HepG2 (cell line): ENCODE data around the gene BASP1. TPM values are rescaled to one million over a fixed set of nuclear protein-coding genes. Genes with fewer than 3 reads are reported as not detected.

Experiments used
- ATAC-seq: fragments of 200-7000 bp; cut with Tn5 transposase; 3 replicates; pipeline ENCODE4 v1.9.1; 2020; ENCODE audit warnings: mild to moderate bottlenecking, moderate library complexity
- BruUV-seq: library from RNA; stranded (reverse); fragments of 400-500 nt; replicated peaks from 2 replicates; lab custom pipeline; 2021; lab: Mats Ljungman, UMichigan
- CTCF ChIA-PET: fragments of 300-600 bp; formaldehyde crosslinking; extraction: SDS; loops from one replicate; lab custom pipeline; 2021; ENCODE audit warnings: low total read pairs, inconsistent platforms, low intra/inter-chr PET ratio; lab: Yijun Ruan, JAX
- POLR2A ChIA-PET: fragments of 350-600 bp; sonication (Branson Sonifier 250); formaldehyde crosslinking; loops from one replicate; lab custom pipeline; 2020; ENCODE audit warnings: antibody characterized with exemption, inconsistent platforms; lab: Yijun Ruan, JAX
- DNase-seq: peaks from one replicate; pipeline ENCODE4 v3.0.0-alpha.2; 2015; ENCODE audit warnings: low spot score
- FAIRE-seq: peaks from 3 replicates; lab custom pipeline; 2011; peaks lifted over from hg19 to GRCh38; lab: Jason Lieb, UNC
- H2AFZ ChIP-seq: one replicate; pipeline ENCODE4 v1.6.1; 2011; ENCODE audit warnings: low read length, inconsistent platforms
- H3K27ac ChIP-seq: fragments of 300-600 bp; 3 replicates; pipeline ENCODE4 v1.8.0; 2011; ENCODE audit warnings: mixed run types, mild to moderate bottlenecking, mixed read lengths, low read length, inconsistent platforms; ENCODE audit not compliant: insufficient read depth; ENCODE audit errors: extremely low read length
- H3K27me3 ChIP-seq, 2 experiments: fragments of 200-600 bp in 1 of 2; 2 replicates in 1 of 2; 3 replicates in 1 of 2; pipeline versions ENCODE4 v1.6.0 to v1.8.0; 2011; ENCODE audit warnings: low read length in 2 of 2, mild to moderate bottlenecking in 2 of 2, moderate library complexity in 2 of 2, inconsistent platforms in 1 of 2; ENCODE audit not compliant: insufficient read depth in 2 of 2, control insufficient read depth in 1 of 2
- H3K36me3 ChIP-seq, 2 experiments: fragments of 200-600 bp in 1 of 2; replicated peaks in 1 of 2; 2 replicates in 1 of 2; 3 replicates in 1 of 2; pipeline versions ENCODE4 v1.5.1 to v1.8.0; 2011; ENCODE audit warnings: low read length in 2 of 2, inconsistent platforms in 1 of 2; ENCODE audit not compliant: insufficient read depth in 2 of 2, control insufficient read depth in 1 of 2
- H3K4me1 ChIP-seq: 2 replicates; pipeline ENCODE4 v1.5.1; 2012; ENCODE audit warnings: low read length, inconsistent platforms; ENCODE audit not compliant: insufficient read depth
- H3K4me2 ChIP-seq: 2 replicates; pipeline ENCODE4 v1.6.0; 2011; ENCODE audit warnings: low read depth, low read length, inconsistent platforms
- H3K4me3 ChIP-seq, 3 experiments: fragments of 200-600 bp in 1 of 3; sonication (generic), shearing (Covaris generic) in 1 of 3; replicated peaks in 1 of 3; 2 replicates each; pipeline ENCODE4 v1.5.1; 2011 to 2016; ENCODE audit warnings: low read length in 3 of 3, inconsistent platforms in 2 of 3, low read depth in 2 of 3, mild to moderate bottlenecking in 2 of 3, control low read depth in 1 of 3, mixed read lengths in 1 of 3; ENCODE audit not compliant: insufficient read depth in 1 of 3
- H3K79me2 ChIP-seq: one replicate; pipeline ENCODE4 v1.6.1; 2011; ENCODE audit warnings: low read length, inconsistent platforms; ENCODE audit not compliant: insufficient read depth
- H3K9ac ChIP-seq: 2 replicates; pipeline ENCODE4 v1.6.0; 2011; ENCODE audit warnings: mild to moderate bottlenecking, low read depth, low read length, inconsistent platforms; ENCODE audit not compliant: insufficient read depth
- H3K9me3 ChIP-seq: 2 replicates; pipeline ENCODE4 v1.5.1; 2012; ENCODE audit warnings: mild to moderate bottlenecking, low read length
- H4K20me1 ChIP-seq: 2 replicates; pipeline ENCODE4 v1.6.0; 2011; ENCODE audit warnings: inconsistent platforms, mild to moderate bottlenecking, low read length, moderate library complexity; ENCODE audit not compliant: insufficient read depth
- CENPT ChIP-seq: sonication (generic); formaldehyde crosslinking; IDR thresholded peaks from 2 replicates; pipeline ENCODE4 v1.8.0; 2022; ENCODE audit warnings: low read depth, mild to moderate bottlenecking, moderate library complexity, missing genetic modification reagents
- MAFF ChIP-seq: IDR thresholded peaks from 2 replicates; pipeline ENCODE4 v1.6.1; 2011; ENCODE audit warnings: low read depth, low read length, improper control_type of control experiment
- MAFK ChIP-seq, 2 experiments: IDR thresholded peaks in 1 of 2; conservative IDR thresholded peaks in 1 of 2; 2 replicates each; pipeline ENCODE4 v1.6.1; 2011; ENCODE audit warnings: improper control_type of control experiment in 2 of 2, low read length in 2 of 2
- PAXIP1 ChIP-seq: sonication (generic); formaldehyde crosslinking; conservative IDR thresholded peaks from 2 replicates; pipeline ENCODE4 v1.4.0; 2020; ENCODE audit warnings: mild to moderate bottlenecking, missing genetic modification reagents, moderate library complexity
- RELA ChIP-seq: sonication (generic); formaldehyde crosslinking; IDR thresholded peaks from 2 replicates; pipeline ENCODE4 v1.4.0; 2020; ENCODE audit warnings: missing genetic modification reagents
- ZBTB2 ChIP-seq: sonication (generic); formaldehyde crosslinking; IDR thresholded peaks from 2 replicates; pipeline ENCODE4 v1.8.0; 2022; ENCODE audit warnings: low read depth, missing genetic modification reagents
- ZNF709 ChIP-seq: sonication (generic); formaldehyde crosslinking; IDR thresholded peaks from 2 replicates; pipeline ENCODE4 v1.5.0; 2020; ENCODE audit warnings: mild to moderate bottlenecking, missing genetic modification reagents
- ZSCAN12 ChIP-seq: sonication (generic); formaldehyde crosslinking; IDR thresholded peaks from 2 replicates; pipeline ENCODE4 v1.9.0; 2021; ENCODE audit warnings: mild to moderate bottlenecking, missing genetic modification reagents
- ZSCAN20 ChIP-seq: sonication (generic); formaldehyde crosslinking; IDR thresholded peaks from 2 replicates; pipeline ENCODE4 v1.4.0; 2020; ENCODE audit warnings: missing genetic modification reagents, mild to moderate bottlenecking, borderline replicate concordance
- WGBS: methylation state at CpG from one replicate; pipeline ENCODE4 v1.1.6; 2017; ENCODE audit warnings: low lambda C conversion rate; 5-methylcytosine and 5-hydroxymethylcytosine counted together
- in situ Hi-C: cut with HindIII; loops from 2 replicates; pipeline ENCODE4 v1.10.0; 2017; ENCODE audit warnings: low pct_unique_long_range_greater_than_20kb; ENCODE audit not compliant: extremely low pct_ligation_motif_present
- intact Hi-C: fragments of 100-400 bp; cut with micrococcal nuclease; formaldehyde crosslinking; loops from one replicate; pipeline ENCODE4 v1.10.0; 2022; ENCODE audit not compliant: unreplicated experiment
- polyA plus RNA-seq, 8 experiments: library from polyadenylated mRNA; depleted of rRNA in 3 of 8; stranded (reverse) in 7 of 8; unstranded in 1 of 8; fragments of >200 nt; fragmentation: Illumina TruSeq in 4 of 8; extraction: Trizol in 4 of 8; gene quantifications; 2 replicates each; pipeline versions ENCODE4 v1.2.1 to v1.2.3, GENCODE V29; 2011 to 2016; ENCODE audit warnings: low read depth in 4 of 8, missing spikeins in 1 of 8, mixed read lengths in 1 of 8; ENCODE audit not compliant: insufficient read depth in 1 of 8
- total RNA-seq, 5 experiments: library from RNA; depleted of rRNA; stranded (reverse); fragments of >200 nt; fragmentation: Illumina TruSeq; extraction: Trizol; gene quantifications; 2 replicates each; pipeline ENCODE4 v1.2.3, GENCODE V29; 2016; ENCODE audit warnings: low read depth in 1 of 5

BASP1 gene
- total and polyA plus RNA-seq, 2 of the 13 experiments (the other 11 are each of a cell fraction or from before 2014, with no cell fraction given): 0.04 TPM; not detected in 1

DNA sequence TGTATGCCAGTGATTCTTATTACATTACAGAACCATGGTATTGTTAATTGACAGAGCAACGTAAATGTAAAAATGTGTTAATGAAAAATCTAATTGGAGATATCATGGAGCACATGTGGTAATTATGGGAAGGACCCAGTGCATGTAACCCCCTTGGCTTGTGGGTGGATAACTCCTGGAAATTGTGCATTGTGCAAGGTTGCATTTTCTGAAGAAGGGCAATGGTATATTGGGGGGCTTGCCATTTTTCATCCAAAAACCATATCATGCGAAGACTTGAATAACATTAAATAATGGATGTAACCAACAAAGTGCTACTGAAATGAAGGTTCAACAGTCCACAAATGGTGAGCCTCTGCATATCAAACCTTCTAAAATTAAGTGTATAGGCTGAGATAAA is 47.6 kb downstream of the BASP1 start:
- no peak for DNase-seq
- BruUV-seq: no TSS peak
- H3K4me1 ChIP-seq: no peaks in the 10 kb centered on the region
- no peak for TF ChIP-seq ZBTB2 (CRISPR knock-in tag)
- 0 out of 2 replicates have a peak, but pooled peaks have one; percentile 21 for TF ChIP-seq MAFF
- no peak for TF ChIP-seq ZSCAN12 (CRISPR knock-in tag)
- TF ChIP-seq ZNF709 (CRISPR knock-in tag): no peak
- no peak for TF ChIP-seq ZSCAN20 (CRISPR knock-in tag)
- TF ChIP-seq MAFK (conservative IDR thresholded peaks at IDR 0.05 in 1 of 2, IDR thresholded peaks at IDR 0.05 in 1 of 2; ENCODE audit: low read length in 2 of 2): peak; percentile 33 to 62; a peak in 3 of 4 replicates
- no peak for TF ChIP-seq CENPT (CRISPR knock-in tag)
- no peak for TF ChIP-seq RELA (CRISPR knock-in tag)
- TF ChIP-seq PAXIP1: no peak
- TF ChIP-seq, all 625 proteins: peak for 2
- H3K79me2 ChIP-seq: no peaks in the 10 kb centered on the region
- 33% methylated on average over 2 of the region's 2 CpGs for WGBS
- no peaks in the 10 kb centered on the region for H3K9me3 ChIP-seq
- peaks cover 0 to 2% of the 10 kb centered on the region in 2 experiments; a peak in 1 of 5 replicates for H3K27me3 ChIP-seq
- FAIRE-seq: no peak
- in situ Hi-C loops (no loop called here), intact Hi-C loops (no loop called here)
- ATAC-seq: no peak
- H3K4me3 ChIP-seq: no peak overlapping the region
- POLR2A ChIA-PET: no interaction called here
- no peaks in the 10 kb centered on the region for H4K20me1 ChIP-seq
- H3K9ac ChIP-seq: no peak overlapping the region
- H3K36me3 ChIP-seq: no peaks in the 10 kb centered on the region
- CTCF ChIA-PET: no interaction called here
- no peak overlapping the region for H3K4me2 ChIP-seq
- H3K27ac ChIP-seq: no peak overlapping the region
- no peak overlapping the region for H2AFZ ChIP-seq
